Measurements from ENCODE around the gene AOX1.
"Not testable (repeated sequence)": the region's sequence is repeated elsewhere in the genome, so short reads cannot be mapped to it uniquely, and the experiment has no call there.

Gene AOX1

GRCh38 chr2:200670313-200670712 lies 84.5 kb downstream of the AOX1 start:
- no peak for DNase-seq

GRCh38 chr2:200670751-200671150 lies 84.9 kb downstream of the AOX1 start:
- DNase-seq, result no peak

GRCh38 chr2:200673191-200673590 lies 87.4 kb downstream of the AOX1 start:
- DNase-seq, result no peak

- no peak for DNase-seq
Measured at GRCh38 chr2:200674837-200675236, 89.0 kb downstream of the AOX1 start.

GRCh38 chr2:200677171-200677570 lies 91.4 kb downstream of the AOX1 start:
- DNase-seq, result no peak

- DNase-seq, result no peak
Measured at GRCh38 chr2:200677721-200678532, 92.1 kb downstream of the AOX1 start.

GRCh38 chr2:200679127-200679526 lies 93.3 kb downstream of the AOX1 start:
- no peak for DNase-seq

- no peak for DNase-seq
Measured at GRCh38 chr2:200679535-200679934, 93.7 kb downstream of the AOX1 start.

GRCh38 chr2:200681697-200682096 lies 95.9 kb downstream of the AOX1 start:
- DNase-seq, result no peak

- DNase-seq, result not testable (repeated sequence)
Measured at GRCh38 chr2:200682407-200682806, 96.6 kb downstream of the AOX1 start.

GRCh38 chr2:200687922-200688920 lies 102.4 kb downstream of the AOX1 start:
- no peak for DNase-seq

- DNase-seq, result no peak
Measured at GRCh38 chr2:200689115-200689514, 103.3 kb downstream of the AOX1 start.

- DNase-seq, result no peak
Measured at GRCh38 chr2:200693836-200694470, 108.1 kb downstream of the AOX1 start.

GRCh38 chr2:200695191-200695590 lies 109.4 kb downstream of the AOX1 start:
- DNase-seq, result no peak

- DNase-seq, result no peak
Measured at GRCh38 chr2:200695601-200696000, 109.8 kb downstream of the AOX1 start.

GRCh38 chr2:200698217-200698616 lies 112.4 kb downstream of the AOX1 start:
- no peak for DNase-seq

GRCh38 chr2:200699310-200699709 lies 113.5 kb downstream of the AOX1 start:
- DNase-seq, result no peak

GRCh38 chr2:200700856-200701255 lies 115.0 kb downstream of the AOX1 start:
- no peak for DNase-seq

- DNase-seq, result no peak
Measured at GRCh38 chr2:200702044-200702443, 116.2 kb downstream of the AOX1 start.

- DNase-seq, result peak; percentile 78
Measured at GRCh38 chr2:200702646-200703118, 116.9 kb downstream of the AOX1 start.

GRCh38 chr2:200703127-200703925 lies 117.5 kb downstream of the AOX1 start:
- DNase-seq, result peak; percentile 41
